GM12878 (cell line): Measurements from ENCODE around the gene TAS1R2. TPM values are rescaled to one million over a fixed set of nuclear protein-coding genes. Genes with fewer than 3 reads are reported as not detected.

ENCODE experiments used
- ATAC-seq: fragments of 200-7000 bp; cut with Tn5 transposase; 3 replicates; pipeline ENCODE4 v1.9.1; 2020; ENCODE audit warnings: mild to moderate bottlenecking, moderate library complexity
- BruUV-seq: library from RNA; stranded (reverse); fragments of 400-500 nt; replicated peaks from 2 replicates; lab custom pipeline; 2021; lab: Mats Ljungman, UMichigan
- CTCF ChIA-PET: fragments of 300-600 bp; sonication (Branson Sonifier 250); formaldehyde crosslinking; extraction: SDS; loops from one replicate; lab custom pipeline; 2021; ENCODE audit warnings: inconsistent platforms; lab: Yijun Ruan, JAX
- POLR2A ChIA-PET: fragments of 350-600 bp; formaldehyde crosslinking; extraction: SDS; loops from one replicate; lab custom pipeline; 2021; ENCODE audit warnings: inconsistent platforms; lab: Charles Lee
- RAD21 ChIA-PET: fragments of 300-600 bp; sonication (Branson Sonifier 250); formaldehyde crosslinking; loops from one replicate; lab custom pipeline; 2023; ENCODE audit warnings: antibody characterized with exemption; ENCODE audit not compliant: unreplicated experiment; lab: Charles Lee
- SMC1A ChIA-PET: fragments of 300-600 bp; sonication (Branson Sonifier 250); formaldehyde crosslinking; loops from one replicate; lab custom pipeline; 2023; ENCODE audit not compliant: unreplicated experiment, uncharacterized antibody; lab: Charles Lee
- DNase-seq: peaks from one replicate; pipeline ENCODE4 v3.0.0-alpha.2; 2011; ENCODE audit warnings: low read depth, low spot score
- FAIRE-seq: peaks from 3 replicates; lab custom pipeline; 2011; peaks lifted over from hg19 to GRCh38; lab: Jason Lieb, UNC
- H2AFZ ChIP-seq: 2 replicates; pipeline ENCODE4 v1.6.0; 2011; ENCODE audit warnings: low read depth, low read length, control low read depth; ENCODE audit not compliant: control insufficient read depth
- H3K27ac ChIP-seq: 2 replicates; pipeline ENCODE4 v1.5.1; 2011; ENCODE audit warnings: control low read depth; ENCODE audit not compliant: control insufficient read depth, insufficient read depth
- H3K27me3 ChIP-seq, 2 experiments: replicated peaks in 1 of 2; 2 replicates each; pipeline versions ENCODE4 v1.6.0 to v1.6.1; 2011; ENCODE audit warnings: low read length in 1 of 2; ENCODE audit not compliant: control insufficient read depth in 2 of 2, insufficient read depth in 2 of 2
- H3K36me3 ChIP-seq, 2 experiments: 2 replicates each; pipeline ENCODE4 v1.5.1; 2011; ENCODE audit warnings: low read length in 1 of 2; ENCODE audit not compliant: control insufficient read depth in 2 of 2, insufficient read depth in 2 of 2
- H3K4me1 ChIP-seq: 2 replicates; pipeline ENCODE4 v1.6.1; 2011; ENCODE audit warnings: mild to moderate bottlenecking, low read length, moderate library complexity, mixed read lengths; ENCODE audit not compliant: control insufficient read depth, insufficient read depth
- H3K4me2 ChIP-seq: 2 replicates; pipeline ENCODE4 v1.6.0; 2011; ENCODE audit warnings: control low read depth; ENCODE audit not compliant: control insufficient read depth, insufficient read depth
- H3K4me3 ChIP-seq: fragments of 200-600 bp; sonication (generic); 2 replicates; pipeline ENCODE4 v1.5.1; 2016
- H3K79me2 ChIP-seq: 2 replicates; pipeline ENCODE4 v1.6.0; 2011; ENCODE audit warnings: low read length; ENCODE audit not compliant: control insufficient read depth, insufficient read depth
- H3K9ac ChIP-seq: 2 replicates; pipeline ENCODE4 v1.8.0; 2011; ENCODE audit warnings: low read length, control low read depth, mixed read lengths; ENCODE audit not compliant: control insufficient read depth, insufficient read depth
- H3K9me3 ChIP-seq: replicated peaks from 3 replicates; pipeline ENCODE4 v1.5.1; 2011; ENCODE audit warnings: mild to moderate bottlenecking, low read length; ENCODE audit not compliant: control insufficient read depth, insufficient read depth
- H4K20me1 ChIP-seq: 2 replicates; pipeline ENCODE4 v1.6.0; 2011; ENCODE audit not compliant: control insufficient read depth, insufficient read depth
- ATF7 ChIP-seq: fragments of 450-650 bp; IDR thresholded peaks from 2 replicates; pipeline ENCODE4 v1.6.1; 2016; ENCODE audit warnings: low read depth, mild to moderate bottlenecking
- BMI1 ChIP-seq: fragments of 450-650 bp; IDR thresholded peaks from 2 replicates; pipeline ENCODE4 v1.6.1; 2016; ENCODE audit warnings: mild to moderate bottlenecking, moderate library complexity, borderline replicate concordance
- CBX5 ChIP-seq: sonication (generic); IDR thresholded peaks from 2 replicates; pipeline ENCODE4 v1.6.1; 2016; ENCODE audit warnings: low read depth, moderate library complexity, mild to moderate bottlenecking, inconsistent platforms
- CEBPZ ChIP-seq: fragments of 150-350 bp; IDR thresholded peaks from 2 replicates; pipeline ENCODE4 v1.6.1; 2016; ENCODE audit warnings: low read depth, low read length
- CHD1 ChIP-seq: IDR thresholded peaks from 2 replicates; pipeline ENCODE4 v1.6.1; 2012; ENCODE audit warnings: low read depth, low read length, improper control_type of control experiment
- HSF1 ChIP-seq: fragments of 150-350 bp; IDR thresholded peaks from 2 replicates; pipeline ENCODE4 v1.6.1; 2014; ENCODE audit warnings: mild to moderate bottlenecking, low read depth, low read length
- IRF3 ChIP-seq: fragments of 450-650 bp; IDR thresholded peaks from 2 replicates; pipeline ENCODE4 v1.6.1; 2014; ENCODE audit warnings: mild to moderate bottlenecking
- IRF4 ChIP-seq: IDR thresholded peaks from 2 replicates; pipeline ENCODE4 v1.6.1; 2011; ENCODE audit warnings: low read depth, low read length
- PAX5 ChIP-seq: IDR thresholded peaks from 2 replicates; pipeline ENCODE4 v1.6.1; 2011; ENCODE audit warnings: low read depth, low read length, borderline replicate concordance
- POU2F2 ChIP-seq: IDR thresholded peaks from 3 replicates; pipeline ENCODE4 v1.6.1; 2011; ENCODE audit warnings: low read depth, mild to moderate bottlenecking, low read length, borderline replicate concordance
- SIX5 ChIP-seq: IDR thresholded peaks from 2 replicates; pipeline ENCODE4 v1.6.1; 2011; ENCODE audit warnings: mild to moderate bottlenecking, low read depth, low read length, moderate library complexity; ENCODE audit not compliant: severe bottlenecking
- STAT1 ChIP-seq: fragments of 450-650 bp; conservative IDR thresholded peaks from 2 replicates; pipeline ENCODE4 v1.6.1; 2014; ENCODE audit warnings: antibody characterized with exemption, mild to moderate bottlenecking
- TCF7 ChIP-seq: IDR thresholded peaks from 2 replicates; pipeline ENCODE4 v1.6.1; 2014; ENCODE audit warnings: antibody characterized with exemption, borderline replicate concordance
- ZBTB33 ChIP-seq: fragments of 450-650 bp; IDR thresholded peaks from 2 replicates; pipeline ENCODE4 v1.6.1; 2017; ENCODE audit warnings: mild to moderate bottlenecking
- WGBS: methylation state at CpG from one replicate; pipeline ENCODE4 v1.1.6; 2016; ENCODE audit warnings: low lambda C conversion rate; ENCODE audit not compliant: insufficient replicate concordance, insufficient coverage; ENCODE audit errors: missing lambda C conversion rate; 5-methylcytosine and 5-hydroxymethylcytosine counted together
- in situ Hi-C: fragments of 300-500 bp; cut with MboI; formaldehyde crosslinking; loops from 9 replicates; pipeline ENCODE4 v1.14.3; 2018; ENCODE audit warnings: mixed read lengths
- intact Hi-C: fragments of 100-400 bp; cut with micrococcal nuclease; formaldehyde crosslinking; loops from one replicate; pipeline ENCODE4 v1.14.2; 2022; ENCODE audit not compliant: unreplicated experiment
- polyA plus RNA-seq, 11 experiments: library from polyadenylated mRNA; depleted of rRNA in 4 of 11; unstranded in 6 of 11; stranded (reverse) in 5 of 11; fragments of >200 nt; fragmentation: Nextera tagmentation in 4 of 11; fragmentation: Illumina TruSeq in 1 of 11; extraction: Ambion mirVana in 4 of 11; extraction: Trizol in 1 of 11; gene quantifications; 1 replicate in 1 of 11; 2 replicates in 10 of 11; pipeline versions ENCODE4 v1.2.1 to v1.2.3, GENCODE V29; 2011 to 2016; ENCODE audit warnings: inconsistent platforms in 2 of 11, missing spikeins in 2 of 11, low read depth in 1 of 11
- total RNA-seq, 4 experiments: library from RNA; depleted of rRNA in 3 of 4; stranded (reverse); fragments of >200 nt in 3 of 4; fragmentation: Illumina TruSeq in 1 of 4; extraction: Trizol in 1 of 4; gene quantifications; 2 replicates each; pipeline versions ENCODE4 v1.2.1 to v1.2.3, GENCODE V29; 2013 to 2021
- TF ChIP-seq, protein P1 (sequence below): IDR thresholded peaks from 2 replicates; pipeline ENCODE4 v1.6.1; 2011; ENCODE audit warnings: low read depth, mild to moderate bottlenecking, low read length, moderate library complexity, borderline replicate concordance; ENCODE audit errors: extremely low read depth

Gene TAS1R2
- total and polyA plus RNA-seq, 10 of the 15 experiments (the other 5 are each of a cell fraction or from before 2014, with no cell fraction given) = not detected

- no peak for FAIRE-seq
- in situ Hi-C loops = no loop called here
- POLR2A ChIA-PET = no interaction called here
- RAD21 ChIA-PET = no interaction called here
- Histone ChIP-seq H2AFZ (no peak overlapping the region), H3K36me3 (no peaks in the 10 kb centered on the region), H3K27ac (no peak overlapping the region), H3K4me3 (no peak overlapping the region), H3K79me2 (no peaks in the 10 kb centered on the region), H3K27me3 (peaks cover 0 to 4% of the 10 kb centered on the region in 2 experiments; a peak in 2 of 4 replicates), H3K9me3 (no peaks in the 10 kb centered on the region), H4K20me1 (no peaks in the 10 kb centered on the region), H3K4me1 (no peaks in the 10 kb centered on the region), H3K9ac (no peak overlapping the region), H3K4me2 (no peak overlapping the region)
- WGBS = 33% methylated on average over 3 of the region's 3 CpGs
- BruUV-seq = no TSS peak
- CTCF ChIA-PET = interaction anchor here (0.6 kb wide), 1 partner anchor 568 kb away, joined by 3 read pairs; no protein-coding TSS in a partner anchor
- TF ChIP-seq IRF4 = no peak
- TF ChIP-seq IRF3 = no peak
- TF ChIP-seq, protein P1, sequence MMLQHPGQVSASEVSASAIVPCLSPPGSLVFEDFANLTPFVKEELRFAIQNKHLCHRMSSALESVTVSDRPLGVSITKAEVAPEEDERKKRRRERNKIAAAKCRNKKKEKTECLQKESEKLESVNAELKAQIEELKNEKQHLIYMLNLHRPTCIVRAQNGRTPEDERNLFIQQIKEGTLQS = no peak
- no peak for TF ChIP-seq BMI1
- no peak for TF ChIP-seq POU2F2
- TF ChIP-seq PAX5 = no peak
- no peak for TF ChIP-seq HSF1
- no peak for TF ChIP-seq ZBTB33
- no peak for TF ChIP-seq CHD1
- TF ChIP-seq TCF7 = no peak
- no peak for TF ChIP-seq ATF7
- TF ChIP-seq STAT1 = no peak
- no peak for TF ChIP-seq CBX5
- TF ChIP-seq CEBPZ = no peak
- TF ChIP-seq SIX5 = no peak
- TF ChIP-seq, all 136 proteins: peak for 0
- SMC1A ChIA-PET = no interaction called here
- ATAC-seq (no peak), DNase-seq (no peak)
- intact Hi-C loops = no loop called here
Measured at GRCh38 chr1:18792747-18793146, 66.7 kb downstream of the TAS1R2 start.
